Keratinocyte (primary cell): ENCODE results near the gene NRBP1. TPM values are rescaled to one million over a fixed set of nuclear protein-coding genes. Genes with fewer than 3 reads are reported as not detected.

Source experiments
- DNase-seq: peaks from one replicate; pipeline ENCODE4 v3.0.0-alpha.2; 2011; ENCODE audit warnings: low read depth, missing footprints, low spot score
- FAIRE-seq: peaks from 2 replicates; lab custom pipeline; 2011; peaks lifted over from hg19 to GRCh38; lab: Jason Lieb, UNC
- H2AFZ ChIP-seq: 2 replicates; pipeline ENCODE4 v1.6.0; 2012; ENCODE audit warnings: low read length, control low read depth, inconsistent platforms; ENCODE audit not compliant: control insufficient read depth
- H3K27ac ChIP-seq: 2 replicates; pipeline ENCODE4 v1.5.1; 2011; ENCODE audit warnings: low read length; ENCODE audit not compliant: control insufficient read depth, insufficient read depth
- H3K27me3 ChIP-seq: 3 replicates; pipeline ENCODE4 v1.6.0; 2011; ENCODE audit warnings: low read length; ENCODE audit not compliant: control insufficient read depth, insufficient read depth; ENCODE audit errors: extremely low read depth
- H3K36me3 ChIP-seq, 2 experiments: 2 replicates in 1 of 2; 3 replicates in 1 of 2; pipeline ENCODE4 v1.5.1; 2011; ENCODE audit warnings: low read length in 2 of 2, mild to moderate bottlenecking in 1 of 2; ENCODE audit not compliant: control insufficient read depth in 2 of 2, insufficient read depth in 2 of 2; ENCODE audit errors: extremely low read depth in 1 of 2
- H3K4me1 ChIP-seq: 3 replicates; pipeline ENCODE4 v1.5.1; 2011; ENCODE audit warnings: low read length; ENCODE audit not compliant: control insufficient read depth, insufficient read depth; ENCODE audit errors: extremely low read depth
- H3K4me2 ChIP-seq: 3 replicates; pipeline ENCODE4 v1.6.0; 2011; ENCODE audit warnings: low read depth, low read length; ENCODE audit not compliant: control insufficient read depth, insufficient read depth; ENCODE audit errors: extremely low read depth
- H3K4me3 ChIP-seq, 3 experiments: fragments of 200-600 bp in 1 of 3; sonication (generic) in 1 of 3; 2 replicates in 2 of 3; 3 replicates in 1 of 3; pipeline ENCODE4 v1.5.1; 2011 to 2016; ENCODE audit warnings: low read length in 3 of 3, mild to moderate bottlenecking in 3 of 3, control low read depth in 2 of 3, inconsistent platforms in 1 of 3, low read depth in 1 of 3, mixed read lengths in 1 of 3, mixed run types in 1 of 3, moderate library complexity in 1 of 3; ENCODE audit not compliant: control insufficient read depth in 2 of 3, insufficient read depth in 2 of 3; ENCODE audit errors: extremely low read depth in 1 of 3
- H3K79me2 ChIP-seq: 2 replicates; pipeline ENCODE4 v1.6.0; 2012; ENCODE audit warnings: low read length; ENCODE audit not compliant: control insufficient read depth, insufficient read depth
- H3K9ac ChIP-seq: 3 replicates; pipeline ENCODE4 v1.6.0; 2011; ENCODE audit warnings: low read length; ENCODE audit not compliant: control insufficient read depth, insufficient read depth; ENCODE audit errors: extremely low read depth
- H3K9me1 ChIP-seq: 3 replicates; pipeline ENCODE4 v1.6.0; 2011; ENCODE audit warnings: low read length; ENCODE audit not compliant: control insufficient read depth, insufficient read depth; ENCODE audit errors: extremely low read depth
- H3K9me3 ChIP-seq: 2 replicates; pipeline ENCODE4 v1.5.1; 2012; ENCODE audit warnings: low read depth, low read length; ENCODE audit not compliant: control insufficient read depth
- H4K20me1 ChIP-seq: 3 replicates; pipeline ENCODE4 v1.6.0; 2011; ENCODE audit warnings: low read length; ENCODE audit not compliant: control insufficient read depth, insufficient read depth; ENCODE audit errors: extremely low read depth
- CTCF ChIP-seq, 3 experiments: IDR thresholded peaks in 1 of 3; conservative IDR thresholded peaks in 1 of 3; optimal IDR thresholded peaks in 1 of 3; 2 replicates in 2 of 3; 3 replicates in 1 of 3; pipeline versions ENCODE3 to v1.5.1; 2011; ENCODE audit warnings: low read length in 3 of 3, mild to moderate bottlenecking in 3 of 3, moderate library complexity in 2 of 3, control low read depth in 1 of 3, inconsistent platforms in 1 of 3; ENCODE audit not compliant: insufficient read depth in 2 of 3; ENCODE audit errors: extremely low read depth in 1 of 3
- EZH2 ChIP-seq: IDR thresholded peaks from one replicate; pipeline ENCODE4 v1.6.1; 2012; ENCODE audit warnings: inconsistent platforms, mild to moderate bottlenecking, low read length, moderate library complexity
- dilution Hi-C: fragments of 300-500 bp; cut with MboI; formaldehyde crosslinking; loops from one replicate; pipeline ENCODE4 v1.7.0; 2020; ENCODE audit warnings: low sequenced_read_pairs; ENCODE audit not compliant: extremely low pct_ligation_motif_present
- polyA plus RNA-seq, 5 experiments: library from polyadenylated mRNA; depleted of rRNA in 3 of 5; stranded (reverse) in 3 of 5; stranded (forward) in 1 of 5; unstranded in 1 of 5; fragments of >200 nt; gene quantifications; 1 replicate in 1 of 5; 2 replicates in 3 of 5; 3 replicates in 1 of 5; pipeline versions ENCODE4 v1.2.1 to v1.2.3, GENCODE V29; 2011 to 2012; ENCODE audit warnings: missing spikeins in 2 of 5, low read depth in 1 of 5, low replicate concordance in 1 of 5

The NRBP1 gene
- polyA plus RNA-seq, 1 donor (not counting 4 experiments of a cell fraction or from before 2014, with no cell fraction given): 148 TPM

GRCh38 chr2:27427863-27428212, 593 bp upstream of the NRBP1 start:
- Histone ChIP-seq H3K79me2 (peaks cover 35% of the 10 kb centered on the region), H3K27me3 (no peaks in the 10 kb centered on the region), H3K36me3 (no peaks in the 10 kb centered on the region), H2AFZ (peak overlapping the region; percentile 94), H3K4me2 (peak overlapping the region; percentile 92), H3K4me1 (peaks cover 25% of the 10 kb centered on the region), H3K9ac (peak overlapping the region; percentile 90), H3K27ac (peak overlapping the region; percentile 86), H3K9me1 (no peaks in the 10 kb centered on the region), H3K4me3 (peak overlapping the region; percentile 89 to 99 (median 90)), H3K9me3 (no peaks in the 10 kb centered on the region), H4K20me1 (peaks cover 2% of the 10 kb centered on the region)
- FAIRE-seq: no peak
- dilution Hi-C loops: no loop called here
- DNase-seq: no peak
- TF ChIP-seq CTCF (optimal IDR thresholded peaks at IDR 0.05 in 1 of 3, IDR thresholded peaks at IDR 0.05 in 1 of 3, conservative IDR thresholded peaks at IDR 0.05 in 1 of 3; ENCODE audit: extremely low read depth in 1 of 3, insufficient read depth in 2 of 3, low read length in 3 of 3): no peak
- no peak for TF ChIP-seq EZH2

- H3K9ac ChIP-seq: peak overlapping the region; percentile 90
- TF ChIP-seq EZH2 (no peak), CTCF (optimal IDR thresholded peaks at IDR 0.05 in 1 of 3, IDR thresholded peaks at IDR 0.05 in 1 of 3, conservative IDR thresholded peaks at IDR 0.05 in 1 of 3; ENCODE audit: extremely low read depth in 1 of 3, insufficient read depth in 2 of 3, low read length in 3 of 3) (no peak)
- H2AFZ ChIP-seq: peak overlapping the region; percentile 71
- no peaks in the 10 kb centered on the region for H3K27me3 ChIP-seq
- FAIRE-seq (no peak), DNase-seq (no peak)
- no peaks in the 10 kb centered on the region for H3K9me1 ChIP-seq
- H3K4me1 ChIP-seq: peaks cover 25% of the 10 kb centered on the region
- peaks cover 41% of the 10 kb centered on the region for H3K79me2 ChIP-seq
- H3K4me2 ChIP-seq: peak overlapping the region; percentile 96
- H4K20me1 ChIP-seq: peaks cover 7% of the 10 kb centered on the region
- no peaks in the 10 kb centered on the region for H3K9me3 ChIP-seq
- H3K27ac ChIP-seq: peak overlapping the region; percentile 86
- peak overlapping the region; percentile 95 to 99 (median 97) for H3K4me3 ChIP-seq
- H3K36me3 ChIP-seq: peaks cover 8 to 9% of the 10 kb centered on the region in 2 experiments
- dilution Hi-C loops: no loop called here
These were observed 629 bp downstream of the NRBP1 start for GRCh38 chr2:27428978-27429541.
